ENCODE measurements around the gene FOXM1.

The FOXM1 gene

DNA sequence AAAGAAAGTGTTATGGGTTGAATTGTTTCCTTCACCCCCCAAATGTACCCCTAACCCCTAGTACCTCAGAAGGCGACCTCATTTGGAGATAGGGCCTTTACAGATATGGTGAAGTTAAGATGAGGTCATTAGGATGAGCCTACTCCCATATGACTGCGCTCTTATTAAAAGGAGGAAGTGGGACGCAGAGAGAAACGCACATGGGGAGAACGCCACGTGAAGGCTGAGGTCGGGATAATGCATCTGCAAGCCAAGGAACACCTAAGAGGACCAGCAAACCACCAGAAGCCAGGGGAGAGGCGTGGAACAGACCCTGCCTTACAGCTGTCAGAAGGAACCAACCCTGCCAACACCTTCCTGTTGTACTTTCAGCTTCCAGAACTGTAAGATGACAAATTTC, 40.4 kb downstream of the FOXM1 start:
- DNase-seq (ENCODE audit: low read depth): no peak

GRCh38 chr12:2835691-2836403, 41.1 kb downstream of the FOXM1 start:
- no peak for DNase-seq (ENCODE audit: low read depth)

DNA sequence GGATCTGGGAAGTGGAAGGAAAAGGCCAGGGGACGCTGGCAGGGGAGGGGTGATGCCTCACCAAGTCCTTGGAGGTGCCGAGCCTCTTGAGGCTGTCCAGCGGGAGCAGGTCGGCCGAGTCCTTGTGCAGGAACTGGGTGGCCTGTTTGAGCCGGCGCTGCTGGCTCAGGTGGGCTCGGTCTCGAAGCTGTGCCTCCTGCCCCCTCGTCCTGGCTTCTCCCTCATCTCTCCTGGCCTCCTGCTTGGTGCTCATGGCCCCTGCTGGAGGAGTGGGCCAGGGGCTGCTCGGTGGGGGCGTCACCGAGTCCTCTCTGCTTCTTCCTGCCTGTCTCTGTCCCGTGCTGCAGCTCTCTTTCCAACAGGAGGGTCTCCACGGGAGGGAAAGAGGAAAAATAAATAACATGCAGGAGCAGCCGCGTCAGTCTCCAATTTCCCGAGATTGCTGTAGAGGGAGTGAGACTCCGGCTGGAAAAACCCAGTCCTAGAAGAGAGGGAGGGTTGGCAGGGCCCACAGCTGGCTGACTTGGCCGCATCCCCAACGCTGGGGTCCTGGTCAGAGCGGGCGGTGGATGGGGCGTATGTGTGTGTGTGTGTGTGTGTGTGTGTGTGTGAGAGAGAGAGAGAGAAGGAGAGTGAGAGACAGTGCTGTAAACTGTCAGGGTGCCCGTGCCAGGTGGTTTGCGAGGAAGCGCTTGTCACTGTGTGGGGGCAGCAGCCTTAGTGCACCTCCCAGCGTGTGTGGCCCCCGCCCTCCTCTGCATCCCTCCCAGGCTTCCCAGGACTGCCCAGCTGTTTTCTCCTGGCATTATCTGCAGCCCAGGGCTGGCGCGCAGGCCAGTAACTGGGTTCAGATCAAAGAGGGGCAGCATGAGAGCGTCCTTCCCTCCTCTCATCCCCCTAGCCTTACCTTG, 42.1 kb downstream of the FOXM1 start, which contains the start of gene NRIP2:
Gene NRIP2 (minus strand): TSS at position 455 of the 911 bp plus-strand sequence. CDS start 52 bp downstream, at position 403.
- DNase-seq (ENCODE audit: low read depth): peak; percentile 25

DNA sequence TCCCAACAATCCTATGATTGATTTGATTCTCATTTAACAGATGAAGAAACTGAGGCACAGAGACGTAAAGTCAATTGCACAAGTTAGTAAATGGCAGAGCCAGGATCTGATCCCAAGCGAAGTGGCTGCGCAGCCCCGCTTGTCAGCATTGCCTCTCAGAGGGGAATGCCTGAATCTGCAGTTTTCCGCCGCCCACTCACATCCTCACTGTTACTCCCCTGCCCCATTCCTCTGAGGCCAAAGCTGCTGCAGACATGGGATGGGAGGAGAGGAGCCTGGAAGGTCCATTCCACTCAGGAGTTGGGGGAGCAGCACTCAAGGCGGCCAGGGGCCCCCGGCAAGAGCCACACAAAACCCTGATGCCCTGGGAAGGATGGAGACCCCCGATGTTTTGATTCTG, 43.2 kb downstream of the FOXM1 start:
- DNase-seq (ENCODE audit: low read depth): no peak

DNA sequence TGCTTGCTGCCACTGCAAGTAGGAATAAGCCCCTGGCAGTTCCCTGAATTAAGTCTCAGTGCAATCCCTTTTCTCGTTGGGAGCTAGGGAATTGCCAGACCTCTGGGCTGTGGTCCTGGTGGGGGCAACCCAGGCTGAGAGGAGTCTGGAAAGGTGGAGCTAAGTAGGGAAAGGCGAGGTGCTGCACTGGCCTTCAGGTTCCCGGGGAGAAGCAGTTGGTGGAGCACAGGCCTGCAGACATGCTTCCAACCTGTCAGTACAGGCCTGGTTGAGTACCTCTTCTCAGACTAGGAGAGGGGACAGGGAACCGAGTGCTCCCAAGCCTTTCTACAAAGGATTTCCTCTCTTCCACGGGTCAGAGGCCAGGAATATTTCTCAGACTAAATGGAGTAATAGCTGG, 43.6 kb downstream of the FOXM1 start:
- DNase-seq (ENCODE audit: low read depth): no peak

GRCh38 chr12:2832550-2833127, 44.3 kb downstream of the FOXM1 start:
- no peak for DNase-seq (ENCODE audit: low read depth)

GRCh38 chr12:2829275-2829674, 47.7 kb downstream of the FOXM1 start:
- DNase-seq (ENCODE audit: low read depth): no peak

DNA sequence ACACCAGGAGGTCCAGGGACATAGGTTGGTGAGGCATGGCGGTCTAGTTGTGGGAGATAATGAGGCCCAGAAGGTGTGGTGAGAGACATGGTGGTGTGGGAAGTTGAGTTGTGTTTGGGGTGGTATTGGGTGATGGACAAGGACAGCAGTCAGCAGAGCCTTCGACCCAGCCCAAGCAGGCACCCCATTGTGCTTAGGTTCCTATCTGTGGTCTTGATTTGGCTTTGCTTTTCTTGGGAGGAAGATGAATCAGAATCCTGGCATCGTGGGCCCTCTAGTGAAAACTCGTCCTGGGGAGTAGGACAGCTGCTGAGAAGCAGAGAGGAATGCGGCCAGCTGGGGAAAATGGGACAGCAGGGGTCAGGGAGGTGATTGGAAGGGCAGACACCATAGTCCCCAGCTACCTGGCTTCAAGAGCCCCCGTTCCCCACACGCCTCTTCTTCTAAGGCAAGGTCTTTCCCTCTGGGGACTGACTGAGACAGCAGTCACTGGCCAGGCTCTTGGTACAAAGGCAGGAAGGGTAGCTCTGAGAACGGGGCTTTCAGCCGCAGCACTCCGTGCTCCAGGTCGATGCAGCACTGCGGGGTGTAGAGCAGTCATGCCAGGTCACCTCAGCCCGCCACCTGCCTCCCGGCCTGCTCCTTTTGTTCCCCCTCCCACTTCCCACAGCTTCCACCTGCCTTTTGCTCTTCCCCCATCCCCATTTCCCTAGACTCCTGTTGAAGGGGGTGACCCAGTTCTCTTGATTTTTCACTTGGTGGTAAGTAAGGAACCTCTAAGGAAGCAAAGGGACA, 50.1 kb downstream of the FOXM1 start:
- DNase-seq (ENCODE audit: low read depth): no peak

GRCh38 chr12:2826036-2826435, 50.9 kb downstream of the FOXM1 start:
- no peak for DNase-seq (ENCODE audit: low read depth)

GRCh38 chr12:2825132-2825531, 51.8 kb downstream of the FOXM1 start:
- DNase-seq (ENCODE audit: low read depth): no peak

- DNase-seq (ENCODE audit: low read depth): no peak
These were observed 52.4 kb downstream of the FOXM1 start for GRCh38 chr12:2824541-2824940.

- DNase-seq (ENCODE audit: low read depth): no peak
These were observed 53.5 kb downstream of the FOXM1 start for GRCh38 chr12:2823483-2823882.

DNA sequence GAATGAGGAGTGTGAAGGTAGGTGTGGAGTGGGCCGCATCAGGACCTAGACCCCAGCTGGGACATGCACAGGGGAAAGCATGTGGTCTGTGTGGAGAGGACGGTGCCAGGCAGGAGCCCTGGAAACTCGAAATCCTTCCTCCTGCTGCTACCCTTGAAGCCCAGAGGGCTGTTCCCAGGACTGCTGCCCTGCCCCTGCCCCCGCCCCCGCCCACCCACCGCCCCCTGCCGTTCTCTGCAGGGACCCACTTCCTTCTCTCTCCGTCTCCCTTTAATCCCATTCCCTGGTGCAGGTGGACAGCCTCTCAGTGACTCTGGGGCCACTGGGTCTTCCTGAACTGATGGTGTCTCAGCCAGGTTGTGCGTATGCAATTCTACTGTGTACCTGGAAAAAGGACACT, 56.5 kb downstream of the FOXM1 start:
- no peak for DNase-seq (ENCODE audit: low read depth)

DNA sequence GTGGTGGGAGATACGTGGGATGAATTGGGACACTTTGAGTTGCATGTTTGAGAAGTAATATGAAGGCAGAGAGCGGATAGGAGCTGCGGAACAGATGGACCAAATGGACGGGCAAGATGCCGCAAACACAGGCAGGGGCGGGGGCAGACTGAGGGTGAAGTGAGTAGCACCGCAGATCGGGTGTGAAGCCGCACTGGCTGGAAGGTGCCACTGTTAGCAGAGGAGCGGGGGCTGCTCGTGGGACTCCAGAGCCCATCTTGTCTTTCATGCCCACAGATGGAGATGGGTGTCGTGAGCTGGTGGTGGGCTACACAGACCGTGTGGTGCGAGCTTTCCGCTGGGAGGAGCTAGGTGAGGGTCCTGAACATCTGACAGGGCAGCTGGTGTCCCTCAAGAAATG, 57.2 kb downstream of the FOXM1 start:
- DNase-seq (ENCODE audit: low read depth): no peak

GRCh38 chr12:2813214-2814185, 63.5 kb downstream of the FOXM1 start:
- DNase-seq (ENCODE audit: low read depth): peak; percentile 85

GRCh38 chr12:2812290-2813213, 64.4 kb downstream of the FOXM1 start, which contains the start of gene ITFG2:
TSS of gene ITFG2 (plus strand) at chr12:2812668. CDS start at chr12:2812761, 93 bp downstream.
- DNase-seq (ENCODE audit: low read depth): peak; percentile 99

- no peak for DNase-seq (ENCODE audit: low read depth)
These were observed 65.2 kb downstream of the FOXM1 start for GRCh38 chr12:2811801-2812200.
